ENCODE data around the gene ARHGAP29.

The ARHGAP29 gene

GRCh38 chr1:94237291-94238226 lies at the start of gene ARHGAP29:
Gene ARHGAP29, minus strand, starts transcription at chr1:94237584. Its CDS starts 5,973 bp downstream, at chr1:94231611.
- peak in 29 of 58 donors; percentile 4 to 60 (median 27) for DNase-seq

GRCh38 chr1:94286864-94287437 lies 49.6 kb upstream of the ARHGAP29 start:
- no peak for DNase-seq

- no peak for DNase-seq
These were observed 47.8 kb upstream of the ARHGAP29 start for GRCh38 chr1:94285031-94285654.

GRCh38 chr1:94284476-94284875 lies 47.1 kb upstream of the ARHGAP29 start:
- no peak for DNase-seq

- no peak for DNase-seq
These were observed 46.1 kb upstream of the ARHGAP29 start for GRCh38 chr1:94283462-94283861.

- DNase-seq: no peak
These were observed 44.8 kb upstream of the ARHGAP29 start for GRCh38 chr1:94282143-94282711.

- DNase-seq: no peak
These were observed 44.2 kb upstream of the ARHGAP29 start for GRCh38 chr1:94281361-94282142.

- no peak for DNase-seq
These were observed 43.2 kb upstream of the ARHGAP29 start for GRCh38 chr1:94280541-94280940.

- DNase-seq: no peak
These were observed 42.1 kb upstream of the ARHGAP29 start for GRCh38 chr1:94279462-94279861.

- DNase-seq: no peak
These were observed 41.7 kb upstream of the ARHGAP29 start for GRCh38 chr1:94279038-94279437.

- DNase-seq: no peak
These were observed 39.6 kb upstream of the ARHGAP29 start for GRCh38 chr1:94276988-94277434.

GRCh38 chr1:94275083-94275482 lies 37.7 kb upstream of the ARHGAP29 start:
- DNase-seq: no peak

GRCh38 chr1:94274561-94274960 lies 37.2 kb upstream of the ARHGAP29 start:
- DNase-seq: no peak

GRCh38 chr1:94273111-94273510 lies 35.7 kb upstream of the ARHGAP29 start:
- DNase-seq: no peak

GRCh38 chr1:94272388-94272787 lies 35.0 kb upstream of the ARHGAP29 start:
- no peak for DNase-seq

- DNase-seq: no peak
These were observed 34.0 kb upstream of the ARHGAP29 start for GRCh38 chr1:94271373-94271772.

- DNase-seq: no peak
These were observed 33.4 kb upstream of the ARHGAP29 start for GRCh38 chr1:94270801-94271203.

- no peak for DNase-seq
These were observed 32.5 kb upstream of the ARHGAP29 start for GRCh38 chr1:94269921-94270320.

- peak in 2 of 58 donors; percentile 10 to 25 for DNase-seq
These were observed 28.5 kb upstream of the ARHGAP29 start for GRCh38 chr1:94265906-94266305.

- DNase-seq: peak in 1 of 58 donors; percentile 8
These were observed 27.6 kb upstream of the ARHGAP29 start for GRCh38 chr1:94265011-94265422.
